HepG2 (cell line): ENCODE data around the gene PAQR7. TPM values are rescaled to one million over a fixed set of nuclear protein-coding genes. Genes with fewer than 3 reads are reported as not detected.

Experiments
- ELK4 ChIP-seq: sonication (generic); formaldehyde crosslinking; IDR thresholded peaks from 2 replicates; pipeline ENCODE4 v1.9.0; 2021; ENCODE audit warnings: missing genetic modification reagents, borderline replicate concordance
- ERF ChIP-seq: IDR thresholded peaks from 2 replicates; pipeline ENCODE4 v1.6.1; 2018; ENCODE audit warnings: missing biosample characterization, missing genetic modification reagents
- HDAC1 ChIP-seq: sonication (generic); formaldehyde crosslinking; IDR thresholded peaks from 2 replicates; pipeline ENCODE4 v1.5.1; 2020; ENCODE audit warnings: mild to moderate bottlenecking, missing genetic modification reagents
- HNF4G ChIP-seq, 2 experiments: sonication (generic) in 1 of 2; formaldehyde crosslinking in 1 of 2; IDR thresholded peaks; 2 replicates each; pipeline versions ENCODE4 v1.4.0 to v1.6.1; 2011 to 2020; ENCODE audit warnings: borderline replicate concordance in 2 of 2, low read depth in 2 of 2, mild to moderate bottlenecking in 2 of 2, low read length in 1 of 2, missing genetic modification reagents in 1 of 2, moderate library complexity in 1 of 2
- IKZF4 ChIP-seq: sonication (generic); formaldehyde crosslinking; IDR thresholded peaks from 2 replicates; pipeline ENCODE4 v1.5.1; 2020; ENCODE audit warnings: borderline replicate concordance, mild to moderate bottlenecking, low read depth, missing genetic modification reagents; ENCODE audit errors: not compliant biosample characterization
- ISL2 ChIP-seq: sonication (generic); formaldehyde crosslinking; IDR thresholded peaks from 2 replicates; pipeline ENCODE4 v1.5.0; 2020; ENCODE audit warnings: missing genetic modification reagents
- MED1 ChIP-seq: sonication (generic); formaldehyde crosslinking; IDR thresholded peaks from 2 replicates; pipeline ENCODE4 v1.4.0; 2020; ENCODE audit warnings: missing genetic modification reagents
- NFKB2 ChIP-seq: sonication (generic); formaldehyde crosslinking; IDR thresholded peaks from 2 replicates; pipeline ENCODE4 v1.4.0; 2020; ENCODE audit warnings: missing genetic modification reagents, borderline replicate concordance
- NONO ChIP-seq, 2 experiments: fragments of 450-650 bp in 1 of 2; sonication (generic) in 1 of 2; formaldehyde crosslinking in 1 of 2; IDR thresholded peaks in 1 of 2; conservative IDR thresholded peaks in 1 of 2; 2 replicates each; pipeline versions ENCODE4 v1.6.1 to v1.8.0; 2017 to 2022; ENCODE audit warnings: mild to moderate bottlenecking in 1 of 2, missing genetic modification reagents in 1 of 2, moderate library complexity in 1 of 2
- PRDM15 ChIP-seq: sonication (generic); formaldehyde crosslinking; IDR thresholded peaks from 2 replicates; pipeline ENCODE4 v1.4.0; 2020; ENCODE audit warnings: missing genetic modification reagents
- PTBP1 ChIP-seq: fragments of 200-400 bp; formaldehyde crosslinking; IDR thresholded peaks from 2 replicates; pipeline ENCODE4 v1.6.1; 2018; ENCODE audit warnings: low read length, low read depth; ENCODE audit not compliant: poor library complexity, severe bottlenecking
- RFX1 ChIP-seq: fragments of 450-650 bp; IDR thresholded peaks from 2 replicates; pipeline ENCODE4 v1.6.1; 2017
- SMAD3 ChIP-seq: sonication (generic); formaldehyde crosslinking; IDR thresholded peaks from 2 replicates; pipeline ENCODE4 v1.4.0; 2020; ENCODE audit warnings: missing genetic modification reagents
- SNAPC5 ChIP-seq: sonication (generic); formaldehyde crosslinking; IDR thresholded peaks from 2 replicates; pipeline ENCODE4 v1.8.1; 2023; ENCODE audit warnings: mild to moderate bottlenecking, missing genetic modification reagents, borderline replicate concordance
- TCF7 ChIP-seq: sonication (generic); IDR thresholded peaks from 2 replicates; pipeline ENCODE4 v1.6.1; 2016; ENCODE audit warnings: antibody characterized with exemption, low read depth
- ZMAT3 ChIP-seq: sonication (generic); formaldehyde crosslinking; conservative IDR thresholded peaks from 2 replicates; pipeline ENCODE4 v1.7.0; 2021; ENCODE audit warnings: missing genetic modification reagents
- ZNF335 ChIP-seq: sonication (generic); formaldehyde crosslinking; IDR thresholded peaks from 2 replicates; pipeline ENCODE4 v1.4.0; 2020; ENCODE audit warnings: missing genetic modification reagents
- ZNF33B ChIP-seq: sonication (generic); formaldehyde crosslinking; IDR thresholded peaks from 2 replicates; pipeline ENCODE4 v1.5.1; 2020; ENCODE audit warnings: mild to moderate bottlenecking, missing genetic modification reagents
- ZNF451 ChIP-seq: sonication (generic); formaldehyde crosslinking; IDR thresholded peaks from 2 replicates; pipeline ENCODE4 v1.5.0; 2020; ENCODE audit warnings: mild to moderate bottlenecking, missing genetic modification reagents
- ZNF709 ChIP-seq: sonication (generic); formaldehyde crosslinking; IDR thresholded peaks from 2 replicates; pipeline ENCODE4 v1.5.0; 2020; ENCODE audit warnings: mild to moderate bottlenecking, missing genetic modification reagents
- polyA plus RNA-seq, 8 experiments: library from polyadenylated mRNA; depleted of rRNA in 3 of 8; stranded (reverse) in 7 of 8; unstranded in 1 of 8; fragments of >200 nt; fragmentation: Illumina TruSeq in 4 of 8; extraction: Trizol in 4 of 8; gene quantifications; 2 replicates each; pipeline versions ENCODE4 v1.2.1 to v1.2.3, GENCODE V29; 2011 to 2016; ENCODE audit warnings: low read depth in 4 of 8, missing spikeins in 1 of 8, mixed read lengths in 1 of 8; ENCODE audit not compliant: insufficient read depth in 1 of 8
- total RNA-seq, 5 experiments: library from RNA; depleted of rRNA; stranded (reverse); fragments of >200 nt; fragmentation: Illumina TruSeq; extraction: Trizol; gene quantifications; 2 replicates each; pipeline ENCODE4 v1.2.3, GENCODE V29; 2016; ENCODE audit warnings: low read depth in 1 of 5
- TF ChIP-seq, protein P1 (sequence below): sonication (generic); formaldehyde crosslinking; IDR thresholded peaks from 2 replicates; pipeline ENCODE4 v1.4.0; 2020; ENCODE audit warnings: low read depth, mild to moderate bottlenecking, missing genetic modification reagents

Gene PAQR7
- total and polyA plus RNA-seq, 2 of the 13 experiments (the other 11 are each of a cell fraction or from before 2014, with no cell fraction given): 13.2 to 16.6 TPM

DNA sequence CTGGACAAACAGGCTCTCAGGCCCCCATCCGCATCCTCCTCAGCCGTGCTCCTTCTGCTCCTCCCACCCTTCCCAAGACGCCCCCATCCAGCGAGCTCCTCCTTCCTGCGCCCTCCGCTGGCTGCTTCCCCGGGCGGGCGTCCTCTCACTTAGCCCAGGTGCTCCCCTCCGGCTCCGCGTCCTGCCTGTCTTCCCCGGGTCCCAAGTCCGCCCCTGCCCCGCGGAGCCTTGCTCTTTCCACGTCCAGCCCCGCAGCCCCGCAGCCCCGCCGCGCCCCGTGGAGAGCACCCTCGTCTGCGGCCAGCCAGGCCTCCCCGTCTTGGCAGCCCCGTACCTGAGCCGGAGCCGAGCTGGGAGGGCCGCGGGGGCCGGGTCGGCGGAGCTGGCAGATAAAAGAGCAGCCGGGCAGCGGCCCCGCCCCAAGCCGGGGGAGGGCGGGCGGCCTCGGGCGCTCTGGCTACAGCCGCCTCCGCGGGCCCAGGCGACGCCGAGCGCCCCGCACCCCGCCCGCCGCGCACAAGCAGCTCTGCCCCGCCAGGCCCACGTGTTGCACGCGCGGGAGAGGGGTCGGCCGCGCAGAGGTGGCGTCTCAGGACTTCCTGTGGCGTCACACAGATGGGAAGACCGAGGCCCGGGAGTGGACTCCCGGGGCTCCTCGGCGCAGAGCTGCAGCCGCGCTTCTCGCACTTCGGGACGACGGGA lies at the start of gene PAQR7 (continued):
- TF ChIP-seq PTBP1: no peak
- TF ChIP-seq IKZF4 (CRISPR knock-in tag): peak; percentile 85
- no peak for TF ChIP-seq NONO (IDR thresholded peaks at IDR 0.05)
- TF ChIP-seq NONO (CRISPR knock-in tag; conservative IDR thresholded peaks at IDR 0.05): peak; percentile 48; the same call in 1 of the 2 replicates
- TF ChIP-seq ZNF709: peak; percentile 73; the same call in 1 of the 2 replicates
- TF ChIP-seq, protein P1, sequence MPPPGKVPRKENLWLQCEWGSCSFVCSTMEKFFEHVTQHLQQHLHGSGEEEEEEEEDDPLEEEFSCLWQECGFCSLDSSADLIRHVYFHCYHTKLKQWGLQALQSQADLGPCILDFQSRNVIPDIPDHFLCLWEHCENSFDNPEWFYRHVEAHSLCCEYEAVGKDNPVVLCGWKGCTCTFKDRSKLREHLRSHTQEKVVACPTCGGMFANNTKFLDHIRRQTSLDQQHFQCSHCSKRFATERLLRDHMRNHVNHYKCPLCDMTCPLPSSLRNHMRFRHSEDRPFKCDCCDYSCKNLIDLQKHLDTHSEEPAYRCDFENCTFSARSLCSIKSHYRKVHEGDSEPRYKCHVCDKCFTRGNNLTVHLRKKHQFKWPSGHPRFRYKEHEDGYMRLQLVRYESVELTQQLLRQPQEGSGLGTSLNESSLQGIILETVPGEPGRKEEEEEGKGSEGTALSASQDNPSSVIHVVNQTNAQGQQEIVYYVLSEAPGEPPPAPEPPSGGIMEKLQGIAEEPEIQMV: peak; percentile 64; the same call in 1 of the 2 replicates
- peak; percentile 94 for TF ChIP-seq ERF (CRISPR knock-in tag)
- TF ChIP-seq ZMAT3 (CRISPR knock-in tag): peak; percentile 89
- TF ChIP-seq RFX1: no peak
- 0 out of 2 replicates have a peak, but pooled peaks have one; percentile 58 for TF ChIP-seq ISL2
- TF ChIP-seq ZNF335: 0 out of 2 replicates have a peak, but pooled peaks have one; percentile 63
- peak; percentile 67; the same call in 1 of the 2 replicates for TF ChIP-seq TCF7
- TF ChIP-seq HNF4G (IDR thresholded peaks at IDR 0.05; ENCODE audit: borderline replicate concordance, low read depth, low read length): no peak; the same call in 1 of the 2 replicates
- peak; percentile 60; the same call in 1 of the 2 replicates for TF ChIP-seq HNF4G (CRISPR knock-in tag; IDR thresholded peaks at IDR 0.05; ENCODE audit: borderline replicate concordance, low read depth)
- TF ChIP-seq PRDM15 (CRISPR knock-in tag): peak; percentile 74
- TF ChIP-seq HDAC1 (CRISPR knock-in tag): peak; percentile 82
- TF ChIP-seq ZNF451: peak; percentile 89; the same call in 1 of the 2 replicates
- TF ChIP-seq ELK4 (CRISPR knock-in tag): no peak
- peak; percentile 92; the same call in 1 of the 2 replicates for TF ChIP-seq ZNF33B (CRISPR knock-in tag)
- TF ChIP-seq SNAPC5 (CRISPR knock-in tag): 0 out of 2 replicates have a peak, but pooled peaks have one; percentile 75
- TF ChIP-seq NFKB2 (CRISPR knock-in tag): peak; percentile 97
- TF ChIP-seq MED1 (CRISPR knock-in tag): peak; percentile 71
- no peak for TF ChIP-seq SMAD3 (CRISPR knock-in tag)
